Sigmoid colon (tissue), 4 donors: Measurements from ENCODE around the gene RALGAPB.
"Not testable (repeated sequence)": the region's sequence is repeated elsewhere in the genome, so short reads cannot be mapped to it uniquely, and the experiment has no call there.

ENCODE experiments used
- EP300 ChIP-seq, 4 donors: sonication (generic); formaldehyde crosslinking; IDR thresholded peaks; one replicate each; pipeline ENCODE4 v1.6.1; 2017; ENCODE audit warnings: antibody characterized with exemption in 4 of 4
- POLR2A ChIP-seq, 2 donors: fragments of 450-650 bp; IDR thresholded peaks; one replicate each; pipeline ENCODE4 v1.6.1; 2016; ENCODE audit warnings: antibody characterized with exemption in 2 of 2, mild to moderate bottlenecking in 2 of 2, moderate library complexity in 2 of 2
- TF ChIP-seq, protein P1 (sequence below), 4 experiments: fragments of 450-650 bp in 3 of 4; fragments of 200-600 bp in 1 of 4; IDR thresholded peaks; one replicate each; pipeline ENCODE4 v1.5.1; 2016 to 2019; ENCODE audit warnings: antibody characterized with exemption in 4 of 4, mild to moderate bottlenecking in 3 of 4, moderate library complexity in 2 of 4

DNA sequence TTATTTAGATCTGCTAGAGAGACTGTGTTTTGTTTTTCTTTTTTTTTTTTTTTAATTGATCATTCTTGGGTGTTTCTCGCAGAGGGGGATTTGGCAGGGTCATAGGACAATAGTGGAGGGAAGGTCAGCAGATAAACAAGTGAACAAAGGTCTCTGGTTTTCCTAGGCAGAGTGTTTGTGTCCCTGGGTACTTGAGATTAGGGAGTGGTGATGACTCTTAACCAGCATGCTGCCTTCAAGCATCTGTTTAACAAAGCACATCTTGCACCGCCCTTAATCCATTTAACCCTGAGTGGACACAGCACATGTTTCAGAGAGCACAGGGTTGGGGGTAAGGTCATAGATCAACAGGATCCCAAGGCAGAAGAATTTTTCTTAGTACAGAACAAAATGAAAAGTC, 12.0 kb upstream of the RALGAPB start:
- TF ChIP-seq, protein P1, sequence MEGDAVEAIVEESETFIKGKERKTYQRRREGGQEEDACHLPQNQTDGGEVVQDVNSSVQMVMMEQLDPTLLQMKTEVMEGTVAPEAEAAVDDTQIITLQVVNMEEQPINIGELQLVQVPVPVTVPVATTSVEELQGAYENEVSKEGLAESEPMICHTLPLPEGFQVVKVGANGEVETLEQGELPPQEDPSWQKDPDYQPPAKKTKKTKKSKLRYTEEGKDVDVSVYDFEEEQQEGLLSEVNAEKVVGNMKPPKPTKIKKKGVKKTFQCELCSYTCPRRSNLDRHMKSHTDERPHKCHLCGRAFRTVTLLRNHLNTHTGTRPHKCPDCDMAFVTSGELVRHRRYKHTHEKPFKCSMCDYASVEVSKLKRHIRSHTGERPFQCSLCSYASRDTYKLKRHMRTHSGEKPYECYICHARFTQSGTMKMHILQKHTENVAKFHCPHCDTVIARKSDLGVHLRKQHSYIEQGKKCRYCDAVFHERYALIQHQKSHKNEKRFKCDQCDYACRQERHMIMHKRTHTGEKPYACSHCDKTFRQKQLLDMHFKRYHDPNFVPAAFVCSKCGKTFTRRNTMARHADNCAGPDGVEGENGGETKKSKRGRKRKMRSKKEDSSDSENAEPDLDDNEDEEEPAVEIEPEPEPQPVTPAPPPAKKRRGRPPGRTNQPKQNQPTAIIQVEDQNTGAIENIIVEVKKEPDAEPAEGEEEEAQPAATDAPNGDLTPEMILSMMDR (IDR thresholded peaks at IDR 0.05): not testable (repeated sequence)
- not testable (repeated sequence) for TF ChIP-seq EP300, POLR2A (IDR thresholded peaks at IDR 0.05)
